Ectodermal cell (in vitro differentiated cells): Measurements from ENCODE around the gene SYNPO2.
"Not testable (repeated sequence)": the region's sequence is repeated elsewhere in the genome, so short reads cannot be mapped to it uniquely, and the experiment has no call there.

Experiments used
- H3K27ac ChIP-seq: 2 replicates; pipeline ENCODE4 v1.7.0; 2013; ENCODE audit warnings: mild to moderate bottlenecking, low read depth, low read length; ENCODE audit not compliant: insufficient read depth, poor library complexity, severe bottlenecking
- H3K27me3 ChIP-seq: 2 replicates; pipeline ENCODE4 v1.7.0; 2013; ENCODE audit warnings: mild to moderate bottlenecking, low read length; ENCODE audit not compliant: insufficient read depth, control insufficient read depth, poor library complexity, severe bottlenecking
- H3K36me3 ChIP-seq: one replicate; pipeline ENCODE4 v1.7.0; 2013; ENCODE audit warnings: low read length; ENCODE audit not compliant: control insufficient read depth, insufficient read depth
- H3K4me1 ChIP-seq: one replicate; pipeline ENCODE4 v1.7.0; 2013; ENCODE audit warnings: low read length; ENCODE audit not compliant: control insufficient read depth, insufficient read depth
- H3K4me3 ChIP-seq: 2 replicates; pipeline ENCODE4 v1.7.0; 2013; ENCODE audit warnings: low read depth, low read length, control low read depth; ENCODE audit not compliant: insufficient read depth
- H3K9me3 ChIP-seq: 2 replicates; pipeline ENCODE4 v1.7.0; 2013; ENCODE audit warnings: mild to moderate bottlenecking, low read length, moderate library complexity; ENCODE audit not compliant: control insufficient read depth
- WGBS, 2 experiments: methylation state at CpG; one replicate each; pipeline ENCODE4 v1.1.7; 2013; ENCODE audit warnings: missing lambda C conversion rate in 2 of 2; 5-methylcytosine and 5-hydroxymethylcytosine counted together

Gene SYNPO2

GRCh38 chr4:119047059-119047458 lies 158.4 kb downstream of the SYNPO2 start:
- WGBS, 2 experiments, result 90 to 93% methylated on average over 5 of the region's 5 CpGs
- not testable (repeated sequence) for H3K27ac ChIP-seq, H3K9me3 ChIP-seq, H3K27me3 ChIP-seq, H3K4me3 ChIP-seq, H3K36me3 ChIP-seq, H3K4me1 ChIP-seq

GRCh38 chr4:119048446-119048845 lies 159.8 kb downstream of the SYNPO2 start:
- Histone ChIP-seq H3K4me1 (no peaks in the 10 kb centered on the region), H3K27ac (no peak overlapping the region), H3K9me3 (no peaks in the 10 kb centered on the region), H3K4me3 (no peak overlapping the region), H3K36me3 (no peaks in the 10 kb centered on the region), H3K27me3 (no peaks in the 10 kb centered on the region)

GRCh38 chr4:119049342-119049741 lies 160.7 kb downstream of the SYNPO2 start:
- H3K36me3 ChIP-seq, result no peaks in the 10 kb centered on the region
- no peak overlapping the region for H3K27ac ChIP-seq
- WGBS, 2 experiments, result 83 to 97% methylated on average over 2 of the region's 2 CpGs
- no peaks in the 10 kb centered on the region for H3K27me3 ChIP-seq
- H3K4me1 ChIP-seq, result no peaks in the 10 kb centered on the region
- no peak overlapping the region for H3K4me3 ChIP-seq
- H3K9me3 ChIP-seq, result no peaks in the 10 kb centered on the region

GRCh38 chr4:119050527-119051090 lies 162.0 kb downstream of the SYNPO2 start:
- WGBS, 2 experiments, result 93 to 94% methylated on average over 4 of the region's 7 CpGs
- Histone ChIP-seq H3K9me3 (no peaks in the 10 kb centered on the region), H3K4me3 (no peak overlapping the region), H3K27me3 (no peaks in the 10 kb centered on the region), H3K4me1 (no peaks in the 10 kb centered on the region), H3K27ac (no peak overlapping the region), H3K36me3 (no peaks in the 10 kb centered on the region)

- no peaks in the 10 kb centered on the region for H3K27me3 ChIP-seq
- no peaks in the 10 kb centered on the region for H3K9me3 ChIP-seq
- no peak overlapping the region for H3K4me3 ChIP-seq
- H3K27ac ChIP-seq, result no peak overlapping the region
- H3K4me1 ChIP-seq, result no peaks in the 10 kb centered on the region
- WGBS, 2 experiments, result 91 to 94% methylated on average over 2 of the region's 2 CpGs
- H3K36me3 ChIP-seq, result no peaks in the 10 kb centered on the region
Measured at GRCh38 chr4:119053245-119053644, 164.6 kb downstream of the SYNPO2 start.

GRCh38 chr4:119053997-119054396 lies 165.3 kb downstream of the SYNPO2 start:
- Histone ChIP-seq H3K9me3 (no peaks in the 10 kb centered on the region), H3K27ac (no peak overlapping the region), H3K36me3 (no peaks in the 10 kb centered on the region), H3K4me3 (no peak overlapping the region), H3K4me1 (no peaks in the 10 kb centered on the region), H3K27me3 (no peaks in the 10 kb centered on the region)
- WGBS, 2 experiments, result 92 to 94% methylated on average over 10 of the region's 10 CpGs

- no peak overlapping the region for H3K4me3 ChIP-seq
- H3K36me3 ChIP-seq, result no peaks in the 10 kb centered on the region
- H3K27me3 ChIP-seq, result no peaks in the 10 kb centered on the region
- 87 to 92% methylated on average over 3 of the region's 3 CpGs for WGBS, 2 experiments
- H3K27ac ChIP-seq, result no peak overlapping the region
- no peaks in the 10 kb centered on the region for H3K4me1 ChIP-seq
- no peaks in the 10 kb centered on the region for H3K9me3 ChIP-seq
Measured at GRCh38 chr4:119057417-119057816, 168.8 kb downstream of the SYNPO2 start.

- Histone ChIP-seq H3K9me3 (no peaks in the 10 kb centered on the region), H3K36me3 (no peaks in the 10 kb centered on the region), H3K4me3 (no peak overlapping the region), H3K4me1 (no peaks in the 10 kb centered on the region), H3K27me3 (no peaks in the 10 kb centered on the region), H3K27ac (no peak overlapping the region)
- WGBS, 2 experiments, result 86 to 88% methylated on average over 2 to 3 of the region's 3 CpGs
Measured at GRCh38 chr4:119059221-119059620, 170.6 kb downstream of the SYNPO2 start.

- H3K27ac ChIP-seq, H3K27me3 ChIP-seq, H3K4me1 ChIP-seq, H3K4me3 ChIP-seq, H3K9me3 ChIP-seq, H3K36me3 ChIP-seq: not testable (repeated sequence)
- WGBS, 2 experiments, result 12 to 13% methylated on average over 9 to 10 of the region's 12 CpGs
Measured at GRCh38 chr4:119067125-119067524, 178.5 kb downstream of the SYNPO2 start.

- H3K4me1 ChIP-seq, H3K27ac ChIP-seq, H3K27me3 ChIP-seq, H3K9me3 ChIP-seq, H3K36me3 ChIP-seq, H3K4me3 ChIP-seq: not testable (repeated sequence)
- WGBS, 2 experiments, result 29 to 30% methylated on average over 16 to 17 of the region's 17 CpGs
Measured at GRCh38 chr4:119067670-119068360, 179.2 kb downstream of the SYNPO2 start.
